Measurements from ENCODE around the gene WFDC10A. TPM values are rescaled to one million over a fixed set of nuclear protein-coding genes. Genes with fewer than 3 reads are reported as not detected.

Gene WFDC10A
- total RNA-seq, 1 experiment from 2014 or later = not detected

GRCh38 chr20:45630371-45630770 is 832 bp downstream of the WFDC10A start (continued):
- TF ChIP-seq, protein P1, sequence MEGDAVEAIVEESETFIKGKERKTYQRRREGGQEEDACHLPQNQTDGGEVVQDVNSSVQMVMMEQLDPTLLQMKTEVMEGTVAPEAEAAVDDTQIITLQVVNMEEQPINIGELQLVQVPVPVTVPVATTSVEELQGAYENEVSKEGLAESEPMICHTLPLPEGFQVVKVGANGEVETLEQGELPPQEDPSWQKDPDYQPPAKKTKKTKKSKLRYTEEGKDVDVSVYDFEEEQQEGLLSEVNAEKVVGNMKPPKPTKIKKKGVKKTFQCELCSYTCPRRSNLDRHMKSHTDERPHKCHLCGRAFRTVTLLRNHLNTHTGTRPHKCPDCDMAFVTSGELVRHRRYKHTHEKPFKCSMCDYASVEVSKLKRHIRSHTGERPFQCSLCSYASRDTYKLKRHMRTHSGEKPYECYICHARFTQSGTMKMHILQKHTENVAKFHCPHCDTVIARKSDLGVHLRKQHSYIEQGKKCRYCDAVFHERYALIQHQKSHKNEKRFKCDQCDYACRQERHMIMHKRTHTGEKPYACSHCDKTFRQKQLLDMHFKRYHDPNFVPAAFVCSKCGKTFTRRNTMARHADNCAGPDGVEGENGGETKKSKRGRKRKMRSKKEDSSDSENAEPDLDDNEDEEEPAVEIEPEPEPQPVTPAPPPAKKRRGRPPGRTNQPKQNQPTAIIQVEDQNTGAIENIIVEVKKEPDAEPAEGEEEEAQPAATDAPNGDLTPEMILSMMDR (IDR thresholded peaks at IDR 0.05) = no peak
- TF ChIP-seq ZNF416 (CRISPR knock-in tag; IDR thresholded peaks at IDR 0.05) (no peak), HMGXB4 (CRISPR knock-in tag; IDR thresholded peaks at IDR 0.05) (no peak)

GRCh38 chr20:45631184-45631583 is 1.6 kb downstream of the WFDC10A start, which contains the start of gene WFDC9:
TSS of gene WFDC9 (minus strand) at chr20:45631284. CDS start at chr20:45610181, 21,103 bp downstream.
- Mint-ChIP-seq H3K27ac (no peak within 1 kb of the TSS), H3K4me1 (peaks cover 8% of the 10 kb centered on the region), H3K4me3 (no peak within 1 kb of the TSS), H3K27me3 (ENCODE audit: low read depth) (peaks cover 4% of the 10 kb centered on the region; the same call in 1 of the 2 replicates), H3K9me3 (peaks cover 12% of the 10 kb centered on the region), H3K36me3 (no peaks in the 10 kb centered on the region)
- no peak for TF ChIP-seq GTF2I (CRISPR knock-in tag; conservative IDR thresholded peaks at IDR 0.05)
- TF ChIP-seq FOXP1 (CRISPR knock-in tag; IDR thresholded peaks at IDR 0.05; ENCODE audit: borderline replicate concordance) = no peak
- TF ChIP-seq, protein P2, sequence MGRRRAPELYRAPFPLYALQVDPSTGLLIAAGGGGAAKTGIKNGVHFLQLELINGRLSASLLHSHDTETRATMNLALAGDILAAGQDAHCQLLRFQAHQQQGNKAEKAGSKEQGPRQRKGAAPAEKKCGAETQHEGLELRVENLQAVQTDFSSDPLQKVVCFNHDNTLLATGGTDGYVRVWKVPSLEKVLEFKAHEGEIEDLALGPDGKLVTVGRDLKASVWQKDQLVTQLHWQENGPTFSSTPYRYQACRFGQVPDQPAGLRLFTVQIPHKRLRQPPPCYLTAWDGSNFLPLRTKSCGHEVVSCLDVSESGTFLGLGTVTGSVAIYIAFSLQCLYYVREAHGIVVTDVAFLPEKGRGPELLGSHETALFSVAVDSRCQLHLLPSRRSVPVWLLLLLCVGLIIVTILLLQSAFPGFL (CRISPR knock-in tag; IDR thresholded peaks at IDR 0.05; ENCODE audit: borderline replicate concordance) = no peak
- no peak for TF ChIP-seq ZNF671 (CRISPR knock-in tag; IDR thresholded peaks at IDR 0.05)
- TF ChIP-seq JAZF1 (CRISPR knock-in tag; IDR thresholded peaks at IDR 0.05) = no peak
- no peak for TF ChIP-seq E2F5 (CRISPR knock-in tag; IDR thresholded peaks at IDR 0.05)
- TF ChIP-seq ZBTB21 (CRISPR knock-in tag; IDR thresholded peaks at IDR 0.05; ENCODE audit: borderline replicate concordance) = no peak
- no peak for TF ChIP-seq SMAD4 (CRISPR knock-in tag; IDR thresholded peaks at IDR 0.05)
- POLR2A ChIA-PET = no interaction called here
- DNase-seq (ENCODE audit: low spot score) = no peak
- CTCF ChIA-PET = interaction anchor here (3.6 kb wide), 1 partner anchor 140 kb away, joined by 79 read pairs; no protein-coding TSS in a partner anchor
- ATAC-seq = no peak

- no peak for TF ChIP-seq ATF1 (CRISPR knock-in tag; IDR thresholded peaks at IDR 0.05)
- no peak for TF ChIP-seq EMX1 (CRISPR knock-in tag; IDR thresholded peaks at IDR 0.05)
- TF ChIP-seq ZNF281 (CRISPR knock-in tag; IDR thresholded peaks at IDR 0.05) = no peak
- TF ChIP-seq MYBL2 (CRISPR knock-in tag; IDR thresholded peaks at IDR 0.05) = no peak
- no peak for TF ChIP-seq HMGA2 (CRISPR knock-in tag; IDR thresholded peaks at IDR 0.05)
- POLR2A ChIA-PET = no interaction called here
- Mint-ChIP-seq H3K27me3 (ENCODE audit: low read depth) (no peaks in the 10 kb centered on the region; the same call in 1 of the 2 replicates), H3K4me3 (no peak overlapping the region), H3K9me3 (peaks cover 20% of the 10 kb centered on the region), H3K27ac (no peak overlapping the region), H3K4me1 (no peaks in the 10 kb centered on the region), H3K36me3 (no peaks in the 10 kb centered on the region)
- DNase-seq (ENCODE audit: low spot score) (no peak), ATAC-seq (no peak)
- CTCF ChIA-PET = no interaction called here
Measured at GRCh38 chr20:45636513-45636912, 7.0 kb downstream of the WFDC10A start.

Measured in WTC11 (cell line).